Fibroblast of lung (primary cell): ENCODE results near the gene LMO1. TPM values are rescaled to one million over a fixed set of nuclear protein-coding genes. Genes with fewer than 3 reads are reported as not detected.

ENCODE experiments used
- DNase-seq, 2 donors: peaks; one replicate each; pipeline versions ENCODE4 v3.0.0 to v3.0.0-alpha.2; 2010; ENCODE audit warnings: low read depth in 2 of 2
- H2AFZ ChIP-seq: 2 replicates; pipeline ENCODE4 v1.5.1; 2012; ENCODE audit warnings: low read length, control low read depth, inconsistent platforms
- H3K27ac ChIP-seq: 2 replicates; pipeline ENCODE4 v1.5.1; 2011; ENCODE audit warnings: low read length, control low read depth; ENCODE audit not compliant: insufficient read depth
- H3K27me3 ChIP-seq: 2 replicates; pipeline ENCODE4 v1.5.1; 2011; ENCODE audit warnings: mild to moderate bottlenecking, low read length; ENCODE audit not compliant: control insufficient read depth, insufficient read depth
- H3K36me3 ChIP-seq: 2 replicates; pipeline ENCODE4 v1.5.1; 2011; ENCODE audit warnings: low read length; ENCODE audit not compliant: control insufficient read depth, insufficient read depth
- H3K4me1 ChIP-seq: 2 replicates; pipeline ENCODE4 v1.5.1; 2011; ENCODE audit warnings: low read length; ENCODE audit not compliant: control insufficient read depth, insufficient read depth; ENCODE audit errors: extremely low read depth
- H3K4me2 ChIP-seq: 2 replicates; pipeline ENCODE4 v1.5.1; 2011; ENCODE audit warnings: low read length, control low read depth; ENCODE audit not compliant: insufficient read depth; ENCODE audit errors: extremely low read depth
- H3K4me3 ChIP-seq, 4 experiments: fragments of 200-600 bp in 1 of 4; sonication (generic) in 1 of 4; replicated peaks in 1 of 4; 2 replicates each; pipeline ENCODE4 v1.5.1; 2011 to 2016; ENCODE audit warnings: low read length in 4 of 4, low read depth in 3 of 4, mild to moderate bottlenecking in 3 of 4, control low read depth in 2 of 4, inconsistent platforms in 1 of 4, mixed read lengths in 1 of 4; ENCODE audit not compliant: insufficient read depth in 1 of 4; ENCODE audit errors: control extremely low read depth in 1 of 4
- H3K79me2 ChIP-seq: 2 replicates; pipeline ENCODE4 v1.5.1; 2012; ENCODE audit warnings: mild to moderate bottlenecking, low read length, inconsistent platforms; ENCODE audit not compliant: control insufficient read depth, insufficient read depth
- H3K9ac ChIP-seq: 2 replicates; pipeline ENCODE4 v1.5.1; 2011; ENCODE audit warnings: mild to moderate bottlenecking, low read length, control low read depth; ENCODE audit not compliant: insufficient read depth
- H3K9me3 ChIP-seq: 2 replicates; pipeline ENCODE4 v1.5.1; 2012; ENCODE audit warnings: low read depth, low read length; ENCODE audit not compliant: control insufficient read depth, insufficient read depth
- H4K20me1 ChIP-seq: 2 replicates; pipeline ENCODE4 v1.5.1; 2011; ENCODE audit warnings: low read length; ENCODE audit not compliant: control insufficient read depth, insufficient read depth; ENCODE audit errors: extremely low read depth
- EZH2 ChIP-seq: IDR thresholded peaks from 2 replicates; pipeline ENCODE4 v1.5.1; 2012; ENCODE audit warnings: low read length, control low read depth, mild to moderate bottlenecking; ENCODE audit errors: missing control alignments
- polyA plus RNA-seq, 2 donors: library from polyadenylated mRNA; depleted of rRNA in 1 of 2; stranded (reverse) in 1 of 2; unstranded in 1 of 2; fragments of >200 nt; gene quantifications; 2 replicates each; pipeline ENCODE4 v1.2.1, GENCODE V29; 2011 to 2012; ENCODE audit warnings: missing spikeins in 1 of 2
- total RNA-seq: library from RNA; depleted of rRNA; stranded (reverse); fragments of >200 nt; gene quantifications from 2 replicates; pipeline ENCODE4 v1.2.1, GENCODE V29; 2014
- TF ChIP-seq, protein P1 (sequence below), 2 donors: IDR thresholded peaks in 1 of 2; conservative IDR thresholded peaks in 1 of 2; 1 replicate in 1 of 2; 2 replicates in 1 of 2; pipeline ENCODE4 v1.5.1; 2011 to 2012; ENCODE audit warnings: low read length in 2 of 2, control low read depth in 1 of 2, inconsistent platforms in 1 of 2, low read depth in 1 of 2, mild to moderate bottlenecking in 1 of 2

LMO1 gene
- total and polyA plus RNA-seq, 2 donors (not counting 1 experiment from before 2014, with no cell fraction given) = not detected

DNA sequence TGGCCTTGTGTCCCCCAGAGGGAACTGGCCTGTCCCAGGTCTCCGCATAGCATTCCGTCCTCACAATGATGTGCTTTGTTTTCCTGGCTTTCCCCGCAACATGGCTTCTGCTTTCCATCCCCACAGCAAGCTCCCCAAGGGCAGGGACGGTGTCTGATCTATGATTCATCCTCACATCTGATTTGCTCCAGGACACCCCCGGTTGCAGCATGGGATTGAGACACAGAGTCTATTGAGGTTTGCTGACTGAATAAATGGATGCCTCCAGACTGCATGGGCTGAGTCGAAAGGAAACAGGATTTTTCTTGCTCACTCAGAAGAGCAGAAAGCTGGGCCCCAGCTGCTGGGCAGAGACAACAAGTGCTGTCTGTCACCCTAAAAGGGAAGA, 40.2 kb downstream of the LMO1 start:
- TF ChIP-seq, protein P1, sequence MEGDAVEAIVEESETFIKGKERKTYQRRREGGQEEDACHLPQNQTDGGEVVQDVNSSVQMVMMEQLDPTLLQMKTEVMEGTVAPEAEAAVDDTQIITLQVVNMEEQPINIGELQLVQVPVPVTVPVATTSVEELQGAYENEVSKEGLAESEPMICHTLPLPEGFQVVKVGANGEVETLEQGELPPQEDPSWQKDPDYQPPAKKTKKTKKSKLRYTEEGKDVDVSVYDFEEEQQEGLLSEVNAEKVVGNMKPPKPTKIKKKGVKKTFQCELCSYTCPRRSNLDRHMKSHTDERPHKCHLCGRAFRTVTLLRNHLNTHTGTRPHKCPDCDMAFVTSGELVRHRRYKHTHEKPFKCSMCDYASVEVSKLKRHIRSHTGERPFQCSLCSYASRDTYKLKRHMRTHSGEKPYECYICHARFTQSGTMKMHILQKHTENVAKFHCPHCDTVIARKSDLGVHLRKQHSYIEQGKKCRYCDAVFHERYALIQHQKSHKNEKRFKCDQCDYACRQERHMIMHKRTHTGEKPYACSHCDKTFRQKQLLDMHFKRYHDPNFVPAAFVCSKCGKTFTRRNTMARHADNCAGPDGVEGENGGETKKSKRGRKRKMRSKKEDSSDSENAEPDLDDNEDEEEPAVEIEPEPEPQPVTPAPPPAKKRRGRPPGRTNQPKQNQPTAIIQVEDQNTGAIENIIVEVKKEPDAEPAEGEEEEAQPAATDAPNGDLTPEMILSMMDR (conservative IDR thresholded peaks at IDR 0.05 in 1 of 2, IDR thresholded peaks at IDR 0.05 in 1 of 2; ENCODE audit: low read depth in 1 of 2, low read length in 2 of 2) = no peak
- TF ChIP-seq EZH2 = no peak
- no peaks in the 10 kb centered on the region for H3K4me1 ChIP-seq
- no peaks in the 10 kb centered on the region for H4K20me1 ChIP-seq
- no peaks in the 10 kb centered on the region for H3K27me3 ChIP-seq
- no peak overlapping the region for H2AFZ ChIP-seq
- no peaks in the 10 kb centered on the region for H3K36me3 ChIP-seq
- no peak overlapping the region for H3K4me3 ChIP-seq
- no peaks in the 10 kb centered on the region for H3K9me3 ChIP-seq
- DNase-seq = peak in 1 of 2 donors; percentile 19
- no peak overlapping the region for H3K9ac ChIP-seq
- H3K27ac ChIP-seq = no peak overlapping the region
- no peaks in the 10 kb centered on the region for H3K79me2 ChIP-seq
- H3K4me2 ChIP-seq = no peak overlapping the region

DNA sequence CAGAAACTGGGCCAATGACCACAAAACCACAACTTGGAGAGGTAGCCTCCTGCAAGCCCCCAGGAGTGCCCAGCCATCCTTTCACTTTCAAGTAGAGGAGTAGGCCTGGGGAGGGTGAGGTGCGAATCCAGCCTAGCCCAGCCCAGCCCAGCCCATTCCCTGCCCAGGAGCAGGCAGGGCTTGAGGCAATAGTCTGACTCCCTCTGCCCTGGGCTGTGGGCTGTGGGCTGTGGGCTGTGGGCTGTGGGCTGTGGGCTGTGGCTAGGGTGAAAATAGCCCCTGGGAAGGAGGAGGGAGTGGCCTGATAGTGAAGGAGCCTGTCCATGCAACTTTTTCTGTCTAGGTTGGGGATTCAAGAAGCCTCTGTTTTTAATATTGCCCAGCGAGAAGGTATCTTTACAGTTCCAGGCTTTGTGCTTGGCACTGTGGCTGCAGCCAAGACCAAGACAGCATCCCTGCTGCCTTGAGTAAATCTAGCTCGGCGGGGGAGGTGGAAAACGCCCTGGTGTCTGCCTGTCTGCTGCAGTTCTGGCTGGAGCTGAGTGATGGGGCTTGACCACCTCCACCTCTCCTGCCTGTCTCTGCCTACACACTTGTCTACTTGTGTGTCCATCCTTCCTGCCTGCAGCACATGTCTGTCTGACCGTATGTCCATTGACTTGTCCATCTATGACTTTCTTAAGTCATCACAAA, 40.7 kb downstream of the LMO1 start:
- Histone ChIP-seq H3K27me3 (no peaks in the 10 kb centered on the region), H3K27ac (no peak overlapping the region), H3K9me3 (no peaks in the 10 kb centered on the region), H3K79me2 (no peaks in the 10 kb centered on the region), H3K4me3 (no peak overlapping the region), H3K4me2 (no peak overlapping the region), H2AFZ (no peak overlapping the region), H4K20me1 (no peaks in the 10 kb centered on the region), H3K9ac (no peak overlapping the region), H3K36me3 (no peaks in the 10 kb centered on the region), H3K4me1 (no peaks in the 10 kb centered on the region)
- TF ChIP-seq EZH2 = no peak
- TF ChIP-seq, protein P1 (conservative IDR thresholded peaks at IDR 0.05 in 1 of 2, IDR thresholded peaks at IDR 0.05 in 1 of 2; ENCODE audit: low read depth in 1 of 2, low read length in 2 of 2) = no peak
- no peak for DNase-seq

DNA sequence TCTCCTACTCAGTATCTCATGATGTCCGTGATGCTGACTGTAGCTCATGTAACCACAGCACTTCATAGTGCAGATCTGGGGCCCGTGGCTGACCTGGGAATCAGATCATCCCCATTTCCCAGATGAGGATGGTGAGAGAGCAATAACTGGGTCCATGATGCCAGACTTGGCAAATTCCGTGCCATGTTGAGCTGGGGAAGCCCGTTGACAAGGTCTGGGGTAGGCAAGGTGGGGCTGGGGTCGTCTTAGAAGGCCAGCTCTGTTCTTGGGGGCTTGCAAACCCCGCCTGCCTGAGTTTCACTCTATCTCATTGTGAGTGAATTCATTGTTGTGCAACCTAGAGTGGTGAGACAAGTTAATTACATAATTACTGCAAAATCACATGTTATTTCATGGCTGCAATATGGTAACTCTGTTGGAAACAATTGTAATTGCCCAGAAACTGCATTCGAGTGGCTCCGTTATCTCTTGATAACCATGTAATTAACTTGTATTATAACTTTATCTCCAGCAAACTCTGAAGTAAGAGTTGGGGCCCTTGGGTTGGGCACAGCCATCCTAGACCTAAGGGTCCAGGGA, 41.7 kb downstream of the LMO1 start:
- Histone ChIP-seq H3K79me2 (no peaks in the 10 kb centered on the region), H3K36me3 (no peaks in the 10 kb centered on the region), H3K4me3 (no peak overlapping the region), H3K9ac (no peak overlapping the region), H3K9me3 (no peaks in the 10 kb centered on the region), H3K27me3 (no peaks in the 10 kb centered on the region), H3K4me2 (no peak overlapping the region), H3K27ac (no peak overlapping the region), H4K20me1 (no peaks in the 10 kb centered on the region), H2AFZ (no peak overlapping the region), H3K4me1 (no peaks in the 10 kb centered on the region)
- DNase-seq = no peak
- no peak for TF ChIP-seq EZH2
- TF ChIP-seq, protein P1 (conservative IDR thresholded peaks at IDR 0.05 in 1 of 2, IDR thresholded peaks at IDR 0.05 in 1 of 2; ENCODE audit: low read depth in 1 of 2, low read length in 2 of 2) = no peak
